ENCODE measurements around the gene LAPTM4A.

GRCh38 chr2:20067992-20068584, 16.7 kb upstream of the LAPTM4A start:
- no peak for TF ChIP-seq CTCF (IDR thresholded peaks at IDR 0.05 in 8 of 11, conservative IDR thresholded peaks at IDR 0.05 in 3 of 11)
- TF ChIP-seq POLR2AphosphoS5 (IDR thresholded peaks at IDR 0.05) = no peak
- TF ChIP-seq POLR2A (IDR thresholded peaks at IDR 0.05) = no peak

Data from spleen (tissue), 7 donors.